SJCRH30 (cell line): Measurements from ENCODE around the gene FGD6. TPM values are rescaled to one million over a fixed set of nuclear protein-coding genes. Genes with fewer than 3 reads are reported as not detected.
A peak's percentile ranks its signal among the peaks of the same experiment; 100 is the strongest.

Experiments
- DNase-seq, 2 experiments: peaks; one replicate each; pipeline ENCODE4 v3.0.0-alpha.2; 2015 to 2020
- H3K27ac ChIP-seq: fragments of 250-450 bp; sonication (Bioruptor Pico); 2 replicates; pipeline ENCODE4 v1.5.1; 2020; ENCODE audit warnings: mild to moderate bottlenecking, moderate library complexity
- H3K27me3 ChIP-seq: fragments of 250-450 bp; sonication (Bioruptor Pico); 2 replicates; pipeline ENCODE4 v1.5.1; 2020; ENCODE audit warnings: mild to moderate bottlenecking, moderate library complexity
- H3K36me3 ChIP-seq: fragments of 250-450 bp; sonication (Bioruptor Pico); 2 replicates; pipeline ENCODE4 v1.5.1; 2020; ENCODE audit warnings: mild to moderate bottlenecking, moderate library complexity
- H3K4me1 ChIP-seq: fragments of 250-450 bp; sonication (Bioruptor Pico); 2 replicates; pipeline ENCODE4 v1.5.1; 2020; ENCODE audit warnings: mild to moderate bottlenecking, moderate library complexity
- H3K4me3 ChIP-seq: fragments of 250-450 bp; sonication (Bioruptor Pico); 2 replicates; pipeline ENCODE4 v1.5.1; 2020; ENCODE audit warnings: mild to moderate bottlenecking, moderate library complexity
- H3K9me3 ChIP-seq: fragments of 250-450 bp; sonication (Bioruptor Pico); replicated peaks from 2 replicates; pipeline ENCODE4 v1.5.1; 2020; ENCODE audit warnings: mild to moderate bottlenecking, moderate library complexity
- total RNA-seq: library from RNA; depleted of rRNA; stranded (reverse); fragments of >200 nt; shearing (Covaris generic); gene quantifications from 2 replicates; pipeline ENCODE4 v1.2.3, GENCODE V29; 2014

The FGD6 gene
- total RNA-seq, 1 experiment from 2014 or later: 10.7 TPM

DNA sequence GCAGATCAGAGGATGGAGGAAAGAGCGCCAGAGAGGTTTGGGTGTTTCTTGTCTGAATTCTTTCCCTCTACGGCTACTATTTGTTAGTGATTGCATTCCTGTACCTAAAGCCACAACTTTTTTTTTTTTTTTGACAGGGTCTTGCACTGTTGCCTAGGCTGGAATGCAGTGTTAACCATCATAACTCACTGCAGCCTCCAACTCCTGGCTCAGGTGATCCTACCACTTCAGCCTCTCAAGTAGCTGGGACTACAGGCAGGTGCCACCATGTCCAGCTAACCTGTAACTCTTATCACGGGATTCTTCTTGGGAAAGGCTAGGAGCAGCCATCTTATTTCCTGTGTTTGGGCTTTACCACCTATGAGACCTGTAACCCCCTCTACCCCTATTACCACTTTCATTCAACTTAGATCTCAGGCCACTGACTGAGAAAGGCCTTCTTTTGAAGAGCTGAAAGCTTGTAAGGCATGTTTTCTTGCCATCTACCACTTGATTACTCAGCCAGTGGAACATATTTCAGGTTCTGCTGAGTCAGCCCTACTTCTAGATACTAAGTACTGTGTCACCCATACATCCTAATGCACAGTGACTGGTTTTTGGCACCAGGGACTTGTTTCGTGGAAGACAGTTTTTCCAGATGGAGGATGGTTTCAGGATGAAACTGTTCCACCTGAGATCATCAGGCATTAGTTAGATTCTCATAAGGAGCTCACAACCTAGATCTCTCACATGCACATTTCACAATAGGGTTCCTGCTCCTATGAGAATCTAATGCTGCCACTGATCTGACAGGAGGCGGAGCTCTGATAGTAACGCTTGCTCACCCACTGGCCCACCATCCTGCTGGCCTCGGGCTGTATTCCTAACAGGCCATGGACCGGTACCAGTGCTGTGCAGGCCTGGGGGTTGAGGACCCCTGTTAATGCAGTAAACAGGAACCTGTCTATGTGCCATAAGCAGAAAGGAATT, 7.2 kb upstream of the FGD6 start:
- H3K4me3 ChIP-seq: no peak overlapping the region
- DNase-seq: no peak
- 0 out of 2 replicates have a peak, but pooled peaks cover 5% of the 10 kb centered on the region for H3K4me1 ChIP-seq
- H3K27me3 ChIP-seq: no peaks in the 10 kb centered on the region
- H3K36me3 ChIP-seq: 0 out of 2 replicates have a peak, but pooled peaks cover 2% of the 10 kb centered on the region
- H3K9me3 ChIP-seq: no peaks in the 10 kb centered on the region
- H3K27ac ChIP-seq: no peak overlapping the region

DNA sequence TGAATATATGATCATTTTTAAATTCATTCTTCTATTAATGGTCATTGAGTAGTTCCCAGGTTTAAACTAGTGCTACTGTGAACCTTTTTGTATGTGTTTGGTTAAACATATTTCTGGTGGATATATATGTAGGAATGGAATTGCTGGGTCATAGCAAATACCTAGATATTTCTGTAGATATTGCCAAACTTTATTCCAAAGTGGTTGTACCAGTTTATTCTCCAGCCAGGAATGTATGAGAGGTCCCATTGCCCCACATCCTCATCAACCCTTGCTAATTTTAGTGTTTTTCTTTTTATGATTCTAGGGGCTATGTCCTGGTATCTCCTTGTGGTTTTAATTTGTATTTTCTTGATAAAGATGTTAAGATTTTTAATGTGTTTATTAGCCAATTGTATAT, 3.5 kb upstream of the FGD6 start:
- DNase-seq: no peak
- H3K4me1 ChIP-seq: 0 out of 2 replicates have a peak, but pooled peaks cover 3% of the 10 kb centered on the region
- H3K27ac ChIP-seq: no peak overlapping the region
- 0 out of 2 replicates have a peak, but pooled peaks cover 2% of the 10 kb centered on the region for H3K36me3 ChIP-seq
- H3K4me3 ChIP-seq: no peak overlapping the region
- H3K27me3 ChIP-seq: no peaks in the 10 kb centered on the region
- no peaks in the 10 kb centered on the region for H3K9me3 ChIP-seq

- Histone ChIP-seq H3K4me1 (peaks cover 5% of the 10 kb centered on the region; the same call in 1 of the 2 replicates), H3K27me3 (no peaks in the 10 kb centered on the region), H3K4me3 (no peak overlapping the region), H3K27ac (no peak overlapping the region), H3K9me3 (no peaks in the 10 kb centered on the region), H3K36me3 (0 out of 2 replicates have a peak, but pooled peaks cover 2% of the 10 kb centered on the region)
- no peak for DNase-seq
These were observed 2.9 kb upstream of the FGD6 start for GRCh38 chr12:95220190-95220589.

- peaks cover 10% of the 10 kb centered on the region for H3K4me1 ChIP-seq
- H3K27me3 ChIP-seq: no peaks in the 10 kb centered on the region
- peak overlapping the region; percentile 82 for H3K27ac ChIP-seq
- no peaks in the 10 kb centered on the region for H3K36me3 ChIP-seq
- peak overlapping the region; percentile 65 for H3K4me3 ChIP-seq
- DNase-seq: peak; percentile 25 to 82
- H3K9me3 ChIP-seq: no peaks in the 10 kb centered on the region
These were observed 1.2 kb upstream of the FGD6 start for GRCh38 chr12:95218150-95219133.

DNA sequence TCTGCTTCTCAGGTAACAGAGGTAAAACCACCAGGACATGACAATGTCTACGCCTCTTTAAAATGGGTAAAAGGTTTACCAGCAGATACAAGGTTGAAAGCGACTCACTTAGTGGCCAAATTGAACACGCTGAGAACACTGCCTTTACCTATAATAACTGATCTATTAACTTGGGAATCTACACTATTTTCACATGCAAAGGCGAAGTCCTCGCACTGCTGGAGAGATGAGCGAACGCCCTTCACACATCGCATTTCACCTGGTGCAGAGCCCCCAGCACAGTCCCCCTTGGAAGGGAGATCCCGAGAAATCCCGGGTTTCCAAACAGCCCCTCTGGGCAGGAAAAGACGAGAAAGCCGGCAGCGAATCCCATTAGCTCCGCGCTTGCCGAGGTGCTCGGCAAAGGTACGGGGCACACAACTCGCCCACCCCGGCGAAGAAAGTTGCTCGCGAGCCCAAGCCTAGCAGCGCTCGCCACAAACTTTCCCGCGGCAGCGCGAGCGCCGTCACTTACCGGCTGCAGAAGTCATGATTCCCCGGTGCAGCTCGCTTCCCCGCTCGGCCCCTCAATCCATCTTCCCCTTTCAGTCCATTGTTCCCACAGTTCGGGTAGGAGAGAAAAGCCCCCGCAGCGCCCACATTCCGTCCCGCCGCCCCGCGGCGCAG, 423 bp downstream of the FGD6 start:
- H3K4me3 ChIP-seq: peak overlapping the region; percentile 65
- H3K9me3 ChIP-seq: no peaks in the 10 kb centered on the region
- H3K27ac ChIP-seq: peak overlapping the region; percentile 57
- H3K27me3 ChIP-seq: no peaks in the 10 kb centered on the region
- peak in 1 of 2 experiments; percentile 63 for DNase-seq
- no peaks in the 10 kb centered on the region for H3K36me3 ChIP-seq
- peaks cover 10% of the 10 kb centered on the region for H3K4me1 ChIP-seq

DNA sequence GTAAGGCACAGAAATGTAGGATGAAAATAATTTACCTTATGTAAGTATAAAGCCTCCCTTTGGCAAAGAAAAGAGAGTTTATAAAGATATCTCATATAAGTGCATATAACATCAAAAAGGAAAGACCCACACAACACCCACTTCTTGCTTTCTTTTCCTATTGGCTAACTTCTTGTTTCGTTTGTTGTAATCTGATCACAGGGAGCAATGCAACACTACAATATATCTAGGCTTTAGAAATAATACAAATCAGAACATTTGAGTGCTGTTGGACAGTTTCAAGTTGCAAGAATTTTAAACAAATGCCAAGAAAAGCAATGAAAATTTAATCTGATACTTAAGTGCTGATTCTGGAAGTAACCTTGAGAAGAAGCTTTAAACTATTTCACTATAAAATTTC, 1.3 kb downstream of the FGD6 start:
- Histone ChIP-seq H3K36me3 (no peaks in the 10 kb centered on the region), H3K4me3 (peak overlapping the region; percentile 65), H3K27ac (peak overlapping the region; percentile 11; the same call in 1 of the 2 replicates), H3K4me1 (peaks cover 10% of the 10 kb centered on the region), H3K27me3 (no peaks in the 10 kb centered on the region), H3K9me3 (no peaks in the 10 kb centered on the region)
- peak in 1 of 2 experiments; percentile 51 for DNase-seq

GRCh38 chr12:95214466-95214865, 2.8 kb downstream of the FGD6 start:
- Histone ChIP-seq H3K4me3 (no peak overlapping the region), H3K4me1 (peaks cover 8% of the 10 kb centered on the region), H3K27me3 (no peaks in the 10 kb centered on the region), H3K9me3 (no peaks in the 10 kb centered on the region), H3K36me3 (no peaks in the 10 kb centered on the region), H3K27ac (no peak overlapping the region)
- DNase-seq: peak in 1 of 2 experiments; percentile 23

DNA sequence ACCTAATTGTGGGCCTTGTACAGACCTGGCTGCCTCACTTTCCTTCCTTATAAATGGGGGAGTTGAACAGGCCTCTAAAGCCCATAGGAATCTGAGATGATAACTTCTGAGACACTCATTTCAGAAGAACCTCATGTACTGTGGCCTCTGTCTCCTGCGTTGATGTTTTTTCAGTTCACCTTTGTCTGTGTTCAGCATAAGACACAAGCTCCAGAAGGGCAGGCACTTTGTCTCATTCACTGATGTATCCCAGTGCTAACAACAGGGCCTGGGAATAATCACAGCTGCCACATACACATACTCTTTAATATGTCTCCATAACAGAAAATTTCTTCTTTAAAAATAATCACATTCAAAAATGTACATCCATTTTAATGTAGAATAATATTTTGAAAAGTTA, 3.3 kb downstream of the FGD6 start:
- no peaks in the 10 kb centered on the region for H3K36me3 ChIP-seq
- H3K4me3 ChIP-seq: no peak overlapping the region
- peaks cover 9% of the 10 kb centered on the region for H3K4me1 ChIP-seq

GRCh38 chr12:95213119-95213518, 4.1 kb downstream of the FGD6 start:
- H3K27me3 ChIP-seq: no peaks in the 10 kb centered on the region
- peaks cover 17% of the 10 kb centered on the region for H3K4me1 ChIP-seq
- no peak overlapping the region for H3K27ac ChIP-seq
- H3K4me3 ChIP-seq: no peak overlapping the region
- no peak for DNase-seq
- no peaks in the 10 kb centered on the region for H3K36me3 ChIP-seq
- H3K9me3 ChIP-seq: no peaks in the 10 kb centered on the region

More for the DNA sequence above, 3.3 kb downstream of the FGD6 start:
- Histone ChIP-seq H3K27ac (no peak overlapping the region), H3K27me3 (no peaks in the 10 kb centered on the region), H3K9me3 (no peaks in the 10 kb centered on the region)
- no peak for DNase-seq

- no peaks in the 10 kb centered on the region for H3K36me3 ChIP-seq
- no peaks in the 10 kb centered on the region for H3K9me3 ChIP-seq
- H3K27me3 ChIP-seq: no peaks in the 10 kb centered on the region
- no peak for DNase-seq
- no peak overlapping the region for H3K4me3 ChIP-seq
- peaks cover 17% of the 10 kb centered on the region for H3K4me1 ChIP-seq
- H3K27ac ChIP-seq: no peak overlapping the region
These were observed 4.7 kb downstream of the FGD6 start for GRCh38 chr12:95212586-95212985.

GRCh38 chr12:95208678-95209077, 8.6 kb downstream of the FGD6 start:
- no peaks in the 10 kb centered on the region for H3K9me3 ChIP-seq
- H3K4me3 ChIP-seq: no peak overlapping the region
- peak overlapping the region; percentile 21 for H3K27ac ChIP-seq
- H3K4me1 ChIP-seq: peaks cover 9% of the 10 kb centered on the region; the same call in 1 of the 2 replicates
- no peaks in the 10 kb centered on the region for H3K36me3 ChIP-seq
- no peaks in the 10 kb centered on the region for H3K27me3 ChIP-seq
- peak; percentile 15 to 18 for DNase-seq

DNA sequence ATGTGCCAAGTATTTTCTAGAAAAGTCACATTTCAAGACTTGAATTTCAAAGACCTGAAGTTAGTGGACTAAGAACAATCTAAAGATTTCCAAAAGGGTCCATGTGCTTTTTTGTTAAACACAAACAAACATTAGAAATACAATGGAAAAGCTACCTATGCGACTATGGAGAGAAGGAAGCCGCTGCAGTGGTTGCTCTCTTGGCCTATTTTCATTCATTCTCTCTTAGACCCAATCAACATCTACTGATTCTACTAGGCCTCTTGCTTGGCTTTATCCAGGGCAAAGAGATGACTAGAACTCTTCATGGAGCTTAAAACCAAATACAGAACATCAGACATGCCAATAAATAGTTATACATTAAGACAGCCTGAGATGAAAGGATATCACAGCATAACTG, 9.9 kb downstream of the FGD6 start:
- no peak overlapping the region for H3K27ac ChIP-seq
- no peaks in the 10 kb centered on the region for H3K27me3 ChIP-seq
- H3K36me3 ChIP-seq: no peaks in the 10 kb centered on the region; the same call in 1 of the 2 replicates
- no peaks in the 10 kb centered on the region for H3K9me3 ChIP-seq
- DNase-seq: no peak
- peaks cover 9% of the 10 kb centered on the region; the same call in 1 of the 2 replicates for H3K4me1 ChIP-seq
- no peak overlapping the region for H3K4me3 ChIP-seq

- Histone ChIP-seq H3K4me3 (no peak overlapping the region), H3K27me3 (no peaks in the 10 kb centered on the region), H3K4me1 (peaks cover 9% of the 10 kb centered on the region; the same call in 1 of the 2 replicates), H3K9me3 (no peaks in the 10 kb centered on the region), H3K27ac (no peak overlapping the region), H3K36me3 (no peaks in the 10 kb centered on the region; the same call in 1 of the 2 replicates)
- DNase-seq: no peak
These were observed 10.4 kb downstream of the FGD6 start for GRCh38 chr12:95206916-95207315.

GRCh38 chr12:95205685-95206084, 11.6 kb downstream of the FGD6 start:
- DNase-seq: no peak
- H3K4me1 ChIP-seq: peaks cover 12% of the 10 kb centered on the region
- H3K27ac ChIP-seq: no peak overlapping the region
- H3K36me3 ChIP-seq: no peaks in the 10 kb centered on the region; the same call in 1 of the 2 replicates
- H3K27me3 ChIP-seq: no peaks in the 10 kb centered on the region
- no peaks in the 10 kb centered on the region for H3K9me3 ChIP-seq
- H3K4me3 ChIP-seq: no peak overlapping the region
